HG02870 (cell line): ENCODE data around the gene CRACR2B.

ENCODE experiments used
- ATAC-seq: cut with Tn5 transposase; IDR thresholded peaks from one replicate; pipeline ENCODE4 v1.9.1; 2021; ENCODE audit warnings: mild to moderate bottlenecking, moderate library complexity; ENCODE audit not compliant: unreplicated experiment

CRACR2B gene

DNA sequence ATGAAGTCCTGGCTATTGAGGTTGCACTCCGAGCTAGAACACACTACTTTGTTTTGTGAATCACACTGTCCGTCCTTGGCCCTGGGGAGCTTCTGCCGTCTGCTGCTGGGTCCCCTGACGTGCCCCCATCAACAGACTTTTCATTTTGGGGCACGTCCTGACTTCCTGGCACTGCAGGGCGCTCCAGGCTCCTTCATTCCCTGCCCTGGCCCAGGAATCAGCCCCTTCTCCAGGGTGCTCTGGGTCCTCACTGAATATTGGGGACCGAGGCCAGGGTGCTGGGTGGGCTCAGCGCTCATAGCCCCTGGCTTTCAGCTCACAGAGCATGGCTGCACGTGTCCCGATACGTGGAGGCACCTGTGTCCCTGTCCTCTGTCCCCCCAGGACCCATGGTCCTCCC, 37.2 kb downstream of the CRACR2B start:
- ATAC-seq, result no peak

GRCh38 chr11:865462-866430, 38.0 kb downstream of the CRACR2B start:
- ATAC-seq, result no peak

GRCh38 chr11:866481-866880, 38.8 kb downstream of the CRACR2B start:
- no peak for ATAC-seq

GRCh38 chr11:867856-868358, 40.2 kb downstream of the CRACR2B start:
- ATAC-seq, result no peak

DNA sequence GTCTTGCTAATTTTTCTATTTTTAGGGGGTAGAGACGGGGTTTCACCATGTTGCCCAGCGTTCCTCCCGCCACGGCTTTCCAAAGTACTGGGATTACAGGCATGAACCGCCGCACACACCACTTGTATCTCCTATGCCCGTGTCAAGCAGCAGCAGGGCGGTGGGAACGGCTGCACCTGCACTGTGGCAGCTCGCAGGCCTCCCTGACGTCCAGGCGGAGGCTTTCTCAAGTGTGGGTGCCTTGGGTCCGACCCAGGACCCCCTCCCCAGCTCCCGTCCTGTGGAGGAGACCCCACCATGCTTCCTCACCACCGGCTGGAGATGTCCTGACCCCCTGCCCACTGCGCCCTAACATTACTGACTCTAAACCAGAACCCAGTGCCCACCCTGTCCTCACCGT, 40.7 kb downstream of the CRACR2B start:
- no peak for ATAC-seq

DNA sequence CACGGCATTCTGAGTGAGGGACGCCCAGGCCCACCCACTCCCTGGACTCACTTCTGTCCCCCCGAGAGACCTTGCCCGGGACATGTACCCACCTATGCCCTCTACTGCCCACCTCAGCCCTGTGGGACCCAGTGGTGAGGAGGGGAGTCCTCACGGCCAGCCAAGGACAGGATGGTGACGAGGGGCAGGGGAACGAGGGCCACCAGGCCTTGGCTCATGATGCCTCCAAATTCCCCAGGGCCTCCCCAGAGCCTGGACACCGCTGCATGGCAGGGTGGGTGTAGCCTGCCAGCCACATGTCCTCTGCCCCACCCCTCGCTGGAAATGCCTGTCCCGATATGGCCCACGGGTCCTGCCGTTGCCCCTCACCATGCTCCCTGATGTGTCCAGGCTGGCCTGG, 41.1 kb downstream of the CRACR2B start:
- no peak for ATAC-seq

DNA sequence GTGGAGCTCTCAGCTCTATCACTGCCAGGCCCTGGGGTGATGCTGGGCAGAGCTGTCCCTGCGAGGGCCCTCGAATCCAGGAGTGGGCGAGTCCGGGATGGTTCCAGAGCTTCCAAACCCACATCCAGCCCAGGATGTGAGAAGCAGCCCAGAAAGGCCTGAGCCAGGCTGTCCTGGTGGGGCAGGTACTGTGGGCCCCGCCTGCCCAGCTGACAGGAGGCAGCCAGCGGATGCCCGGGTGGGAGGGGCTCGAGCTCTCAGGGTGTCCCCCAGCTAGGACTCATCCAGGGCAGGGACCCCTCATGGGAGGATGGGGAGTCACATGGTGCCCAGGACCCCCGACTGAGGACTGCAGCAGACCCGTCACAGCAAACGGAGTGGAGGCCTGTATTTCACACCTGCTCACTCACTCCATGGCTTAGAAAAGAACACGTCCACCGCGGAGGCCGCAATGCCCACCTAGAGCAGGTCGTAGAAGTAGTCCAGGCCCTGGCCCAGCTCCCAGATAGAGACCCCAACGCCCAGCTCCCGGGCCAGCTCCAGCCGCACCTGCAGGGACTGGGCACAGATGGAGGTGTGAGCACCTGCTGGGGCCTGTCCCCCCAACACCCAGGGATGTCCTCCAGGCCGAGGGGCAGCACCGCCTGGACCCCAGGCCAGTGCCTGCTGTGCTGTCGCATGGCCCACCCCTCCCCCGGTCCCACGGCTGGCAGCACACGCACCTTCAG, 41.8 kb downstream of the CRACR2B start:
- no peak for ATAC-seq

DNA sequence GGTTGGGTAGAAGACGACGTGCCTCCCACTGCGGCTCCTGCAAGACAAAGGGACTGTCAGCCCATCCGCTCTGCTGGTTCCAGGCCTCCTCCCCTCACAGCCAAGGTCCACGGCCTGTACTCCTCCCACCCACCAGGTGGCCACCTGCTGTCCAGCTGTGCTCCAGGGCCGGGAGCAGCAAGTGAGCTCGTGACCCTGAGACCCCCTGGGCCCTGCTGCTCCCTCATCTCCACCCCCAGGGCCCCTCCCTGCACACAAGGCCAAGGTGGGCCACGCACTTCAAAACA, 42.4 kb downstream of the CRACR2B start:
- ATAC-seq, result no peak

DNA sequence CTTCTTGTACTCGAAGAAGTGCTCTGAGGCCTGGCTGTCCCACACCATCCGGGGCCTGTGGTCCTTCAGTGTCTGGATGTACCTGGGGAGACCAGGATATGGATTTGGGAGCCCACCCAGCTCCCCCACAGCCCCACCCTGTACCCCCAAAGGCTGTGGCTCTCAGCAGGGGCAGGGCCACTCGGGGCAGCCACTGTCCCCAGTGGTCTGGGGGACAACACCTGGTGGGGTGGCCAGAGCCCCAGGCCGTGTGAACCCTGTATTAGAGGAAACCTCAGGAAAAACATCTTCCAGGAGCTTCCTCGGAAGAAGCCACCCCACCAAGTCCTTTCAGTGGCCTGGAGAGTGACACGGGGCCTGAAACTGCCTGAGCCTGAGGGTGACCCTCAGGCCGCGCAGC, 42.7 kb downstream of the CRACR2B start:
- no peak for ATAC-seq

DNA sequence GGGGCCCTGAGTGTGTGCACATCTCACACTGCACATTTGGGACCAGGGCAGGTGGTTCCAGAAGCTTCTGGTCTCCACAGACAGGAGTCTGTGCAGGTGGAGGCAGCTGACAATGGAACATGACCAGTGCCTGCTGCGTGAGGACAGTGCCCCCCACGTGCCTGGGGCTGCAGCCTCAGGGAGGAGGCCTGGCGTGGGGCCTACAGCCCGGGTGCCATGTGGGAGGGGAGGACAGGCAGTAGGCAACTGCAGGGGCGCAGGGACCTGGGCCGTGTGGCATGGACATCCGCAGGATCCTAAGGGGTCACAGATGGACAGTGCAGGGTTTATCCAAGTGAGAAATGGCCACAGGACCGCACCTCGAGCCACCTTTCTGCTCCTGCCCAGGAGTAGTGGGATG, 43.8 kb downstream of the CRACR2B start:
- no peak for ATAC-seq

- ATAC-seq, result no peak
These were observed 45.1 kb downstream of the CRACR2B start for GRCh38 chr11:872799-873198.

DNA sequence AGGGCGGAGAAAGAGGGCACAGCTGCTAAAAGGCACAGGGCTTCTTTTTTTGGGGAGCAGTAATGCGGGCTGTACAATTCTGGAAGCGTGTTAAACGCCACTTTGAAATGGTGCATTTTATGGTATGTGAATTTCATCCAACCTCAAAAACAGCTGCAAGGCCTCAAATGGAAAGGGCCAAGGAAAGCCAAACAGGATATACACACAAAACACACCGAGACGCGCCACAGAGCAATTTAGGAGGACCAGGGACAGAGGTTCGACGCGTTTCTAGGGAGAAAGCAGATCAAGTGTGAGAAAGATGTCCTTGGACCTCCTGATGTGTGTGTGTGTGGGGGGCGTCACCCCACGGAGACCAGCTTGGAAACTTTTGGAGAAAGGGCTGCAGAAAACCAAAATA, 46.0 kb downstream of the CRACR2B start:
- ATAC-seq, result no peak

DNA sequence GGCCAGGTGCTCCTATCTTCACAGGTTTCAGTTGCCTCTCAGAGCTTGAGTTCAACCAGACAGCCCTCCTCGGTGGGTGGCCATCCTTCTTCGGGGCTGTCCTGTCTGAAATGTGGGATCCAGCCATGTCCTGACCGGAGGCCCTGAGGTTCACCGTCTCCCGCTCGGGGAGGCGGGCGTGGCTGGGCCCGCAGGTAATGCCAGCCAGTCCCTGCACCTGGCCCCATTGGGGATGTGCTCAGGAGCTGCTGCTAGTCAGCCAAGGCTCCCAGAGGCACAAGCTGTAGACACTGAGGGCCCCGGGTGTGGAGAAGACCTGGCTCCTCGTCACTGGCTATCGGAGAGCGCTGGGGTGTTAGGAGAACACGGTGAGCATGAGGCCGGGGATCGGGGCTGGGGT, 47.5 kb downstream of the CRACR2B start:
- ATAC-seq, result no peak

GRCh38 chr11:875769-876301, 48.1 kb downstream of the CRACR2B start:
- ATAC-seq, result no peak

- no peak for ATAC-seq
These were observed 48.8 kb downstream of the CRACR2B start for GRCh38 chr11:876545-876944.

DNA sequence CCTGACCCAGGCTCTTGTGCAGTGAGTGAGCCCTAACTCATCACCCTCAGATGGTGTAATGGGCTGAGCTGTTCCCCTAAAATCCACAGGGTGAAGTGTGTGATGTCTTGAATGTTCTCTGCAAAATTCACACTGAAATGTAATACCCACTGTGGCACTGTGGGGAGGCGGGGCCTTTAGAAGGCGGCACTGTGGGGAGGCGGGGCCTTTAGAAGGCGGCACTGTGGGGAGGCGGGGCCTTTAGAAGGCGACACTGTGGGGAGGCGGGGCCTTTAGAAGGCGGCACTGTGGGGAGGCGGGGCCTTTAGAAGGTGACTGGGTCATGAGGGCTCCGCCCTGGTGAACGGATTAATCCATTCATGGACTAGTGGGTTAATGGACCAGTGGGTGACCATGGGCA, 49.8 kb downstream of the CRACR2B start:
- ATAC-seq, result no peak

- no peak for ATAC-seq
These were observed 52.7 kb downstream of the CRACR2B start for GRCh38 chr11:880447-880846.
